ENCODE results near the gene TMEM60.

DNA sequence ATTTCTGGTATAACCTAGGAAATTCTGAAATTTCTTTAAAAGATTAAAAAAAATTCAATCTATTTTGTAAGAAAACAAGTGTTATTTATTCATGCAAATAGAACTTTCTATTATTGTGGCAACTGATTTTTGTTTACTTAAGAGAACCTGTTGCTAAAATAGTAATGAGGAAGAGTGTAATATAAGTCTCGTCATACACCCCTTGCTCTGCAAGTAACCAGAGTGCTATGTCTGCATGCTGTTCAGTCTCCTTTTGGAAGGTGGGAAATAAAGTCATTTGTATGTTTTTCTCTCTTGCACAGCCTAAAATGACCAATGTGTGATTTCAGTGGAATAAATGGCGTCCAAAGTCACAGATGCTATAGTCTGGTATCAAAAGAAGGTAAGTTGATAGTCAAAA, 41.7 kb upstream of the TMEM60 start:
- TF ChIP-seq POLR2A (IDR thresholded peaks at IDR 0.05) (no peak), CTCF (IDR thresholded peaks at IDR 0.05) (no peak)

Measured in body of pancreas (tissue), 4 donors.